Measurements from ENCODE around the gene REM1. TPM values are rescaled to one million over a fixed set of nuclear protein-coding genes. Genes with fewer than 3 reads are reported as not detected.

The REM1 gene
- total RNA-seq, 1 experiment from 2014 or later = not detected

DNA sequence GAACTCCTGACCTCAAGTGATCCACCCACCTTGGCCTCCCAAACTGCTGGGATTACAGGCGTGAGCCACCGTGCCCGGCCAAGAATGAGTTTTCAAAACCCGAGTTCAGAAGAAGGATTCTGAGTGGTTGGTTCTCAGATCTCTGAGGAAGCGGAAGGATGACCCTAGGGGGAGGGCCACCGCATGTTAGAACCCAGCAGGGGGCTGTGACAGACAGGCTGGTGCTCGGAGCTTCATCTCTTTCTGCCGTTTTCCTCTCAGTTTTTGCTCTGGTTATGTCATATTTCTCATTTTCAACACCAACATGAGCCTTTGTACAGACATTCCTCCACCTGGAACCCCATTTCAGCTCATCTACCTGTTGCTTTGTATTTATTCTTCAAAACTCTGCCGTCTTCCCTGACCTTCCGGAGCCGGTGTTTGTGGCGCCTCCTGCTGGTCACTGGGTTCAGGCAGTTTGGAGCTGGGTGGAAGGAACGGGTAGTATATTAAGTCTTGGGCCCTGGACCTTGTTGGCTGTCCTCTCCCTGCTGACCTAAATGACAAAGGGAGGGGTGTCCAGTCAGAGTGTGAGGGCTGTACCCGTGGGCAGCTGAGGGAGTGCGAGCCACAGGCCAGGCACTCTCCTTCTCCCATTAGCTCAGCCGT lies 35.0 kb upstream of the REM1 start, which contains the start of gene DEFB123:
DEFB123 (plus strand) TSS at position 621 of the 648 bp plus-strand sequence. CDS start 67 bp downstream, outside the sequence.
- Histone ChIP-seq H3K4me3 (replicated peaks in 1 of 2; ENCODE audit: low read depth in 1 of 2, low read length in 2 of 2) (no peak within 1 kb of the TSS), H3K79me2 (ENCODE audit: insufficient read depth, low read length) (no peaks in the 10 kb centered on the region), H3K4me2 (ENCODE audit: low read length) (no peak within 1 kb of the TSS), H3K27me3 (ENCODE audit: insufficient read depth, low read length) (no peaks in the 10 kb centered on the region), H4K20me1 (ENCODE audit: insufficient read depth) (no peaks in the 10 kb centered on the region), H2AFZ (ENCODE audit: low read depth, low read length, poor library complexity, severe bottlenecking) (no peak within 1 kb of the TSS), H3K4me1 (ENCODE audit: control insufficient read depth in 1 of 2, insufficient read depth in 2 of 2, low read length in 2 of 2) (no peaks in the 10 kb centered on the region), H3K9me2 (ENCODE audit: insufficient read depth) (no peaks in the 10 kb centered on the region), H3K9ac (ENCODE audit: low read length) (no peak within 1 kb of the TSS), H3K36me3 (ENCODE audit: control insufficient read depth in 1 of 2, insufficient read depth in 2 of 2, low read length in 2 of 2) (no peaks in the 10 kb centered on the region), H3K9me3 (ENCODE audit: control insufficient read depth in 1 of 2, insufficient read depth in 1 of 2, low read depth in 1 of 2, low read length in 2 of 2) (no peaks in the 10 kb centered on the region), H3K27ac (ENCODE audit: low read depth, low read length) (no peak within 1 kb of the TSS)
- ATAC-seq = peak; percentile 55
- DNase-seq (ENCODE audit: low read depth, low spot score) = no peak
- TF ChIP-seq, protein P1, sequence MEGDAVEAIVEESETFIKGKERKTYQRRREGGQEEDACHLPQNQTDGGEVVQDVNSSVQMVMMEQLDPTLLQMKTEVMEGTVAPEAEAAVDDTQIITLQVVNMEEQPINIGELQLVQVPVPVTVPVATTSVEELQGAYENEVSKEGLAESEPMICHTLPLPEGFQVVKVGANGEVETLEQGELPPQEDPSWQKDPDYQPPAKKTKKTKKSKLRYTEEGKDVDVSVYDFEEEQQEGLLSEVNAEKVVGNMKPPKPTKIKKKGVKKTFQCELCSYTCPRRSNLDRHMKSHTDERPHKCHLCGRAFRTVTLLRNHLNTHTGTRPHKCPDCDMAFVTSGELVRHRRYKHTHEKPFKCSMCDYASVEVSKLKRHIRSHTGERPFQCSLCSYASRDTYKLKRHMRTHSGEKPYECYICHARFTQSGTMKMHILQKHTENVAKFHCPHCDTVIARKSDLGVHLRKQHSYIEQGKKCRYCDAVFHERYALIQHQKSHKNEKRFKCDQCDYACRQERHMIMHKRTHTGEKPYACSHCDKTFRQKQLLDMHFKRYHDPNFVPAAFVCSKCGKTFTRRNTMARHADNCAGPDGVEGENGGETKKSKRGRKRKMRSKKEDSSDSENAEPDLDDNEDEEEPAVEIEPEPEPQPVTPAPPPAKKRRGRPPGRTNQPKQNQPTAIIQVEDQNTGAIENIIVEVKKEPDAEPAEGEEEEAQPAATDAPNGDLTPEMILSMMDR (IDR thresholded peaks at IDR 0.05 in 2 of 3, conservative IDR thresholded peaks at IDR 0.05 in 1 of 3; ENCODE audit: borderline replicate concordance in 1 of 3, insufficient read depth in 1 of 3, low read depth in 2 of 3, low read length in 2 of 3) = peak in 2 of 3 experiments; percentile 51 to 72; a peak in 4 of 6 replicates
- TF ChIP-seq ZNF274 (IDR thresholded peaks at IDR 0.05; ENCODE audit: low read depth, low read length) = no peak
- ChIA-PET RAD21 (ENCODE audit: low non-redundant PET in 1 of 2, low total read pairs in 2 of 2, uncharacterized antibody in 2 of 2, unreplicated experiment in 2 of 2) (no interaction called here), CTCF (interaction anchor here (0.7 to 1.3 kb wide), 6 partner anchors 9 to 173 kb away, joined by 3 to 10 read pairs (median 7); no protein-coding TSS in a partner anchor), POLR2A (interaction anchor here (0.7 to 1.0 kb wide), 2 partner anchors 9 to 10 kb away, joined by 3 read pairs; no protein-coding TSS in a partner anchor)
- intact Hi-C loops (cut with micrococcal nuclease) = no loop called here
- no TSS peak for BruUV-seq (replicated peaks)

DNA sequence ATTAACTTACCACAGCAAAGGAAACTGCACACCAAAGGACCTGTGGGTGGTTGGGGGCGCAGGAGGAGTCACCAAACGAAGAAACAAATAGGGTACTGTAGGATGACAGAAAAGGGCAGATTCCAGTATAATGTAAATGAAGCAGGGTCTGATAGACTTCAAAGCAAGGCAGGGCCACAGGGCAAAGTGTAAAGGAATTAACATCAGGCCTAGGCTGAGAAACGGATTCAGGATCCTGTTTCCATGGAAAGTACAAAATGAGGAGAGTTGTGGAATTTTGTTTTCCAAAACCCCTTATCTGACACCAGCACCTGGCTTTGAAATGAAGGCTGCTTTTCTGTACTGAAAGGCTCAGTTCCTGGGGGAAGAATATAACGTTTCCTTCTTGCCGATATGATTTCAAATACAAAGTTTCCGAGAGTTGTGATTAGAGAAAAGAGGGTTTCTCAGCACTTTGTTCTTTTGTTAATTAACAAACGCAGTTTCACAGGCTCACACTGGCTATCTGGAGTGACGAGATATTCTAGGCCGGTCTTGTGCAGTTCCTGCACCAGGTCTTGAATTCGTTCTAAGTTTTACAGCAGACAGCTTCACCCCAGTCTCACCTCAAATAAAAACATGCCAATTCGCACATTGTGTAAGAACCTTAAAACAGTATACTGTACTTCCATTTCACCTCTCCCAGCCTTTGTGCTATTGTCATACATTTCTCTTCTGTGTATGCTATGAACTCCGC lies 28.8 kb upstream of the REM1 start:
- POLR2A ChIA-PET = no interaction called here
- Histone ChIP-seq H3K27me3 (ENCODE audit: insufficient read depth, low read length) (no peaks in the 10 kb centered on the region), H3K4me3 (replicated peaks in 1 of 2; ENCODE audit: low read depth in 1 of 2, low read length in 2 of 2) (no peak overlapping the region), H3K9me3 (ENCODE audit: control insufficient read depth in 1 of 2, insufficient read depth in 1 of 2, low read depth in 1 of 2, low read length in 2 of 2) (no peaks in the 10 kb centered on the region), H4K20me1 (ENCODE audit: insufficient read depth) (no peaks in the 10 kb centered on the region), H3K4me1 (ENCODE audit: control insufficient read depth in 1 of 2, insufficient read depth in 2 of 2, low read length in 2 of 2) (no peaks in the 10 kb centered on the region), H3K9me2 (ENCODE audit: insufficient read depth) (no peaks in the 10 kb centered on the region), H3K9ac (ENCODE audit: low read length) (no peak overlapping the region), H3K36me3 (ENCODE audit: control insufficient read depth in 1 of 2, insufficient read depth in 2 of 2, low read length in 2 of 2) (no peaks in the 10 kb centered on the region), H3K27ac (ENCODE audit: low read depth, low read length) (no peak overlapping the region), H3K79me2 (ENCODE audit: insufficient read depth, low read length) (no peaks in the 10 kb centered on the region), H3K4me2 (ENCODE audit: low read length) (no peak overlapping the region), H2AFZ (ENCODE audit: low read depth, low read length, poor library complexity, severe bottlenecking) (no peak overlapping the region)
- ATAC-seq (no peak), DNase-seq (ENCODE audit: low read depth, low spot score) (no peak)
- RAD21 ChIA-PET (ENCODE audit: low non-redundant PET in 1 of 2, low total read pairs in 2 of 2, uncharacterized antibody in 2 of 2, unreplicated experiment in 2 of 2) = no interaction called here
- CTCF ChIA-PET = no interaction called here
- intact Hi-C loops (cut with micrococcal nuclease) = no loop called here
- TF ChIP-seq ELF1 (IDR thresholded peaks at IDR 0.05; ENCODE audit: borderline replicate concordance, low read depth) (no peak), POLR2AphosphoS5 (IDR thresholded peaks at IDR 0.05; ENCODE audit: low read depth, low read length) (no peak)
- TF ChIP-seq, protein P2, sequence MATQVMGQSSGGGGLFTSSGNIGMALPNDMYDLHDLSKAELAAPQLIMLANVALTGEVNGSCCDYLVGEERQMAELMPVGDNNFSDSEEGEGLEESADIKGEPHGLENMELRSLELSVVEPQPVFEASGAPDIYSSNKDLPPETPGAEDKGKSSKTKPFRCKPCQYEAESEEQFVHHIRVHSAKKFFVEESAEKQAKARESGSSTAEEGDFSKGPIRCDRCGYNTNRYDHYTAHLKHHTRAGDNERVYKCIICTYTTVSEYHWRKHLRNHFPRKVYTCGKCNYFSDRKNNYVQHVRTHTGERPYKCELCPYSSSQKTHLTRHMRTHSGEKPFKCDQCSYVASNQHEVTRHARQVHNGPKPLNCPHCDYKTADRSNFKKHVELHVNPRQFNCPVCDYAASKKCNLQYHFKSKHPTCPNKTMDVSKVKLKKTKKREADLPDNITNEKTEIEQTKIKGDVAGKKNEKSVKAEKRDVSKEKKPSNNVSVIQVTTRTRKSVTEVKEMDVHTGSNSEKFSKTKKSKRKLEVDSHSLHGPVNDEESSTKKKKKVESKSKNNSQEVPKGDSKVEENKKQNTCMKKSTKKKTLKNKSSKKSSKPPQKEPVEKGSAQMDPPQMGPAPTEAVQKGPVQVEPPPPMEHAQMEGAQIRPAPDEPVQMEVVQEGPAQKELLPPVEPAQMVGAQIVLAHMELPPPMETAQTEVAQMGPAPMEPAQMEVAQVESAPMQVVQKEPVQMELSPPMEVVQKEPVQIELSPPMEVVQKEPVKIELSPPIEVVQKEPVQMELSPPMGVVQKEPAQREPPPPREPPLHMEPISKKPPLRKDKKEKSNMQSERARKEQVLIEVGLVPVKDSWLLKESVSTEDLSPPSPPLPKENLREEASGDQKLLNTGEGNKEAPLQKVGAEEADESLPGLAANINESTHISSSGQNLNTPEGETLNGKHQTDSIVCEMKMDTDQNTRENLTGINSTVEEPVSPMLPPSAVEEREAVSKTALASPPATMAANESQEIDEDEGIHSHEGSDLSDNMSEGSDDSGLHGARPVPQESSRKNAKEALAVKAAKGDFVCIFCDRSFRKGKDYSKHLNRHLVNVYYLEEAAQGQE (IDR thresholded peaks at IDR 0.05; ENCODE audit: low read depth) = no peak
- BruUV-seq (replicated peaks) = no TSS peak
